Peyer's patch (tissue), 4 donors: Measurements from ENCODE around the gene STH.

Experiments
- CTCF ChIP-seq, 6 experiments: fragments of 450-650 bp in 4 of 6; fragments of 200-600 bp in 2 of 6; sonication (generic) in 1 of 6; IDR thresholded peaks; one replicate each; pipeline ENCODE4 v1.5.1; 2017 to 2019; ENCODE audit warnings: antibody characterized with exemption in 6 of 6, mild to moderate bottlenecking in 3 of 6, moderate library complexity in 1 of 6
- POLR2A ChIP-seq, 2 donors: fragments of 450-650 bp; IDR thresholded peaks; one replicate each; pipeline ENCODE4 v1.5.1; 2017; ENCODE audit warnings: antibody characterized with exemption in 2 of 2, mild to moderate bottlenecking in 2 of 2, moderate library complexity in 2 of 2

- TF ChIP-seq CTCF (IDR thresholded peaks at IDR 0.05) (no peak), POLR2A (IDR thresholded peaks at IDR 0.05) (no peak)
These were observed 11.6 kb downstream of the STH start for GRCh38 chr17:46010597-46011186.
